Heart left ventricle (tissue), 16 donors: Measurements from ENCODE around the gene CA9. TPM values are rescaled to one million over a fixed set of nuclear protein-coding genes. Genes with fewer than 3 reads are reported as not detected.

ENCODE experiments used
- ATAC-seq, 4 donors: fragments of 200-7000 bp; cut with Tn5 transposase; one replicate each; pipeline ENCODE4 v1.9.1; 2020 to 2022; ENCODE audit warnings: moderate library complexity in 4 of 4, mild to moderate bottlenecking in 3 of 4, moderate number of reproducible peaks in 1 of 4
- DNase-seq, 5 donors: peaks; one replicate each; pipeline ENCODE4 v3.0.0-alpha.2; 2020
- H3K27ac ChIP-seq, 12 donors: fragments of 200-600 bp; sonication (generic) in 4 of 12; one replicate each; pipeline versions ENCODE4 v1.5.0 to v1.8.0; 2016 to 2022; ENCODE audit warnings: mild to moderate bottlenecking in 2 of 12
- H3K27me3 ChIP-seq, 9 donors: fragments of 200-600 bp; sonication (generic) in 2 of 9; one replicate each; pipeline versions ENCODE4 v1.5.1 to v1.8.0; 2016 to 2022; ENCODE audit warnings: mild to moderate bottlenecking in 3 of 9
- H3K36me3 ChIP-seq, 9 donors: fragments of 200-600 bp; sonication (generic) in 2 of 9; one replicate each; pipeline versions ENCODE4 v1.5.0 to v1.8.0; 2018 to 2022; ENCODE audit warnings: mild to moderate bottlenecking in 2 of 9
- H3K4me1 ChIP-seq, 12 donors: fragments of 200-600 bp; sonication (generic) in 4 of 12; one replicate each; pipeline versions ENCODE4 v1.5.0 to v1.8.0; 2016 to 2022; ENCODE audit warnings: mild to moderate bottlenecking in 3 of 12
- H3K4me3 ChIP-seq, 12 donors: fragments of 200-600 bp; sonication (generic) in 4 of 12; one replicate each; pipeline versions ENCODE4 v1.5.0 to v1.8.0; 2017 to 2022; ENCODE audit warnings: mild to moderate bottlenecking in 9 of 12, moderate library complexity in 4 of 12
- H3K9me3 ChIP-seq, 12 donors: fragments of 200-600 bp; sonication (generic) in 4 of 12; one replicate each; pipeline versions ENCODE4 v1.5.0 to v1.8.0; 2016 to 2022; ENCODE audit warnings: mild to moderate bottlenecking in 1 of 12
- POLR2A ChIP-seq, 2 donors: fragments of 450-650 bp; IDR thresholded peaks; one replicate each; pipeline ENCODE4 v1.6.1; 2017; ENCODE audit warnings: antibody characterized with exemption in 2 of 2, mild to moderate bottlenecking in 2 of 2, moderate library complexity in 2 of 2
- WGBS, 4 donors: extraction: QIAGEN DNeasy Blood & Tissue Kit in 2 of 4; methylation state at CpG; one replicate each; pipeline versions ENCODE4 v1.1.5 to v1.1.7; 2013 to 2018; 5-methylcytosine and 5-hydroxymethylcytosine counted together
- intact Hi-C, 10 donors: fragments of 100-400 bp; cut with DNase I; formaldehyde crosslinking; loops; one replicate each; pipeline versions ENCODE4 v1.11.1 to v1.14.2; 2022
- polyA plus RNA-seq, 2 donors: library from polyadenylated mRNA; stranded (reverse); fragments of 200-250 nt; gene quantifications; one replicate each; pipeline ENCODE4 v1.2.3, GENCODE V29; 2013
- total RNA-seq, 9 donors: library from RNA; depleted of rRNA in 2 of 9; stranded (reverse); fragments of >200 nt in 2 of 9; fragmentation: NEBNext Ultra II Directional in 3 of 9; extraction: Animal tissue kit (Norgen Biotek cat#: 25700) in 3 of 9; gene quantifications; one replicate each; pipeline versions ENCODE4 v1.1.0 to v1.2.4, GENCODE V29; 2016 to 2023
- TF ChIP-seq, protein P1 (sequence below), 12 donors: fragments of 200-600 bp; sonication (generic) in 4 of 12; IDR thresholded peaks; one replicate each; pipeline versions ENCODE4 v1.5.0 to v1.8.0; 2018 to 2022; ENCODE audit warnings: antibody characterized with exemption in 12 of 12, mild to moderate bottlenecking in 5 of 12
- donor health status: ischemic (EF 13 %, LVEDD 7.1; RV severe dilation, severe dysfunction).
- donor health status: healthy with polysubstance abuse.
- donor health status: DM: no; HTN: yes; CAD: no.
- donor health status: DM: no; HTN: no; CAD: no.
- donor health status: ischemic (EF 25% LVEDD 6.9; RV normal size, moderate dysfunction).
- donor health status: ischemic (EF 25% LVEDD 5.7; RV mildly dilated, moderate dysfunction).
- donor health status: healthy.
- donor health status: DM: yes; HTN: yes; CAD: no.
- donor health status: ischemic (EF 35%, LVEDD 5.7; RV mildly dilated, moderate dysfunction).
- donor health status: nonischemic (EF 11% LVEDD 7.7; RV severe dilation, severe dysfunction).
- donor health status: DM: yes; HTN: yes; CAD: no.
- donor health status: PGD.
- donor health status: ischemic (EF 29% LVEDD 5.4; RV normal size, mild dysfunction).
- donor health status: nonischemic (EF 23%, LVEDD 6.1; RV moderate dilation, normal function).

The CA9 gene
- total and polyA plus RNA-seq, 11 donors: 0.23 to 13.9 (median 0.54) TPM; not detected in 6

GRCh38 chr9:35690614-35691333 is 17.0 kb downstream of the CA9 start:
- Histone ChIP-seq H3K27me3 (no peaks in the 10 kb centered on the region), H3K4me3 (peak overlapping the region; percentile 61 to 93 (median 74)), H3K27ac (peak overlapping the region; percentile 88 to 98 (median 97)), H3K36me3 (peaks cover 0 to 11% (median 6%) of the 10 kb centered on the region in 9 donors), H3K9me3 (no peaks in the 10 kb centered on the region), H3K4me1 (peaks cover 2 to 43% (median 25%) of the 10 kb centered on the region in 12 donors)
- ATAC-seq: peak; percentile 23 to 65 (median 60)
- WGBS, 4 donors: 0 to 2% (median 1%) methylated on average over 37 to 61 of the region's 61 CpGs
- peak in 1 of 2 donors; percentile 34 for TF ChIP-seq POLR2A (IDR thresholded peaks at IDR 0.05)
- TF ChIP-seq, protein P1, sequence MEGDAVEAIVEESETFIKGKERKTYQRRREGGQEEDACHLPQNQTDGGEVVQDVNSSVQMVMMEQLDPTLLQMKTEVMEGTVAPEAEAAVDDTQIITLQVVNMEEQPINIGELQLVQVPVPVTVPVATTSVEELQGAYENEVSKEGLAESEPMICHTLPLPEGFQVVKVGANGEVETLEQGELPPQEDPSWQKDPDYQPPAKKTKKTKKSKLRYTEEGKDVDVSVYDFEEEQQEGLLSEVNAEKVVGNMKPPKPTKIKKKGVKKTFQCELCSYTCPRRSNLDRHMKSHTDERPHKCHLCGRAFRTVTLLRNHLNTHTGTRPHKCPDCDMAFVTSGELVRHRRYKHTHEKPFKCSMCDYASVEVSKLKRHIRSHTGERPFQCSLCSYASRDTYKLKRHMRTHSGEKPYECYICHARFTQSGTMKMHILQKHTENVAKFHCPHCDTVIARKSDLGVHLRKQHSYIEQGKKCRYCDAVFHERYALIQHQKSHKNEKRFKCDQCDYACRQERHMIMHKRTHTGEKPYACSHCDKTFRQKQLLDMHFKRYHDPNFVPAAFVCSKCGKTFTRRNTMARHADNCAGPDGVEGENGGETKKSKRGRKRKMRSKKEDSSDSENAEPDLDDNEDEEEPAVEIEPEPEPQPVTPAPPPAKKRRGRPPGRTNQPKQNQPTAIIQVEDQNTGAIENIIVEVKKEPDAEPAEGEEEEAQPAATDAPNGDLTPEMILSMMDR (IDR thresholded peaks at IDR 0.05): no peak
- intact Hi-C loops: loop anchor here in 6 of 10 donors (1.0 to 10.0 kb wide), 6 partner anchors 32 to 86 kb away; partner anchors contain the start of genes CCDC107 (in 5 of the 6), RMRP (in 5 of the 6) and TESK1 (in 1 of the 6)
- peak; percentile 87 to 89 (median 89) for DNase-seq

- DNase-seq (no peak), ATAC-seq (peak in 1 of 4 donors; percentile 8)
- peak overlapping the region; percentile 61 to 93 (median 74) for H3K4me3 ChIP-seq
- TF ChIP-seq, protein P1 (IDR thresholded peaks at IDR 0.05): no peak
- no peak for TF ChIP-seq POLR2A (IDR thresholded peaks at IDR 0.05)
- H3K9me3 ChIP-seq: no peaks in the 10 kb centered on the region
- WGBS, 4 donors: 26 to 33% (median 31%) methylated on average over 9 to 10 of the region's 10 CpGs
- no peaks in the 10 kb centered on the region for H3K27me3 ChIP-seq
- H3K27ac ChIP-seq: peak overlapping the region; percentile 88 to 98 (median 97)
- H3K4me1 ChIP-seq: peaks cover 0 to 38% (median 20%) of the 10 kb centered on the region in 12 donors
- intact Hi-C loops: loop anchor here in 6 of 10 donors (2.0 to 10.0 kb wide), 4 partner anchors 32 to 86 kb away; partner anchors contain the start of genes CCDC107 (in 4 of the 6), RMRP (in 4 of the 6) and TESK1 (in 1 of the 6)
- peaks cover 0 to 14% (median 7%) of the 10 kb centered on the region in 9 donors for H3K36me3 ChIP-seq
Measured at GRCh38 chr9:35691334-35691650, 17.6 kb downstream of the CA9 start.

DNA sequence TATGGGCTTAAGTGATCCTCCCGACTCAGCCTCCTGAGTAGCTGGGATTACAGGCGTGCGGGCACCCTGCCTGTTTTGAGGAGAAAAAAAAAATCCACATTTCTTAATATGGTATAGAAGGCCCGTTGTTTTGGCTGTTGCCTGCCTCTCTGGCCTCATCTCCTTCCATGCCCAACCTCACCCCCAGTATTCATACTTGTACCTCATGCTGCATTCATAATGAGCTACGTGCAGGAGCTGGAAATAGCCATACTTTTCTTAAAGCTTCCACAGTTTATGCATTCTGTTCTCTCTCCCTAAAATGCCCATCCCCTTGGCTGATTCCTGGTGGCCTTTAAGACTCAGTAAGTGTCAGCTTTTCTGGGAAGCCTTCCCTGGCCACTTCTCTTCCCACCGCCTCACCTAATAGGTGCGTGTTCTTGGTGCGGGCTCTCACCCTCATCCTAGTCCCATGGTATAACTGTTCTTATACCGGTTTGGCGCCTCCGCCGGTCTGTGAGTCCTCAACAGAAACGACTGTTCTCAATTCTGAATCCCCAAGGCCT is 18.1 kb downstream of the CA9 start:
- TF ChIP-seq POLR2A (IDR thresholded peaks at IDR 0.05): no peak
- TF ChIP-seq, protein P1 (IDR thresholded peaks at IDR 0.05): no peak
- Histone ChIP-seq H3K4me3 (peak overlapping the region in 3 of 12 donors; percentile 67 to 93 (median 75)), H3K36me3 (peaks cover 0 to 19% (median 12%) of the 10 kb centered on the region in 9 donors), H3K27me3 (no peaks in the 10 kb centered on the region), H3K4me1 (peaks cover 0 to 32% (median 18%) of the 10 kb centered on the region in 12 donors), H3K27ac (peak overlapping the region; percentile 88 to 98 (median 97)), H3K9me3 (no peaks in the 10 kb centered on the region)
- ATAC-seq (no peak), DNase-seq (peak in 1 of 5 donors; percentile 24)
- WGBS, 4 donors: 70 to 74% (median 72%) methylated on average over 13 of the region's 13 CpGs
- intact Hi-C loops: loop anchor here in 6 of 10 donors (2.0 to 10.0 kb wide), 4 partner anchors 33 to 87 kb away; partner anchors contain the start of genes CCDC107 (in 4 of the 6), RMRP (in 4 of the 6) and TESK1 (in 1 of the 6)
